HG02642 (cell line): ENCODE results near the gene CALU.

ENCODE experiments used
- ATAC-seq: cut with Tn5 transposase; IDR thresholded peaks from one replicate; pipeline ENCODE4 v1.9.1; 2021; ENCODE audit warnings: mild to moderate bottlenecking; ENCODE audit not compliant: unreplicated experiment, poor library complexity

CALU gene

DNA sequence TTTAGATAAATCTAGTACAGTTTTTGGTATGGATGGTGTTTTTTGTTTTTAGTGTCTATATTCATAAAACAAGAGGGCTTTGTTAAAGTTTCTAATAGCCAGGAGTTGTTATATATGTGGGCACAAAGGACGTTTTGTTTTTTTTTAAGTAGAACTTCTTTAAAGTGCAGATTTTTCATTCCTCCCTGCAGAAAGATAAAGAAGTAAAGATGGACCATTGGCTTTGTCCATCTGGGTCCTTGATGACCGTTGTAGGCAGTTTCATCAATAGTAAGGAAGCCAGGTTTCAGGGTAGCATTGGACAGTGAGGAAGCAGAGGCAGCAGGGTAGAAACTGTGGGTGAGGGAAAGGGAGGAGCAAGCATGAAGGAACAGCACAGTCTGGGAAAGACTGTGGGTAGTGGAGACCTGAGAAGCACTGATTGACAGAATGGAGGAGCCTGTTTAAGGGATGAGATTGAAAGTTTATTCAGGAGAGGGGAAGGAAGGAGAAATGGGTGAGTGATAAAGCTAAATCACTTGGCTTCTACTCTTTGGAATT lies 5.3 kb downstream of the CALU start:
- ATAC-seq, result no peak

DNA sequence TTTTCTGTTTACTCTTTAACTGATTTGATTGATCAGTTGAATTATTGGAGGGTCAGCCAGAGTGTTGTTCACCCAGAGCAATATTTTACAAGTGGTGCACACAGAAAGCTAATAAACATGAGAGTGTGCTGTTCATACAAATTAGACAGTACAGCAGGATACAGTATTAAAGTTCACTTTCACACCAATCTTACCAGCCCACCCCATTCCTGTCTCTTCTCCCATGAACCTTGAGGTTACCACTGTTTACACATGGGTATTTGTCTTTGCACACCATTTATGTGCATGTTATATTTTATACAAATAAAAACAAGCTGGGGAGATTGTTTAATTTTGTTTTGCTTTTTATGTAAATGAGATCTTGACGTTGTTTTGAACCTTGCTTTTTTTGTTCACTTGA lies 6.5 kb downstream of the CALU start:
- no peak for ATAC-seq

- no peak for ATAC-seq
Observed at GRCh38 chr7:128747327-128748079, 8.3 kb downstream of the CALU start.

DNA sequence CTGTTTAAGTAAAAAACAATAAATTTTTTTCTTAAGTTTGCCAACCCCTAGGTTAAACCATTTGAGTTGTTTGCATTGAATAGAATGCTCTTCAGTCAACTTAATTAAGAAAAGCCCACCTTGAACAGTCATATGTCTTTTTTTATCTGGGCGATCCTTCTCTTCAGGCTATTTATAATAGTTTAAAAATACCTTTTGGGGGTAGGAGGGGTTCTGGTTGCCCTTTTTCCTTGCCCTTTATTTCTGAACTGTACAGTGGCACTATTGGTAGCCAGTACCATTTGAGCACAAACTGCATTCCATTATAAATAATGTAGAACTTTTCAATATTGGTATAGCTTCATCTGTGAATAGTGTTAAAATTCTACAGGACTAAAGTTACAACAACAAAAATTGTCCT lies 13.1 kb downstream of the CALU start:
- ATAC-seq, result no peak

DNA sequence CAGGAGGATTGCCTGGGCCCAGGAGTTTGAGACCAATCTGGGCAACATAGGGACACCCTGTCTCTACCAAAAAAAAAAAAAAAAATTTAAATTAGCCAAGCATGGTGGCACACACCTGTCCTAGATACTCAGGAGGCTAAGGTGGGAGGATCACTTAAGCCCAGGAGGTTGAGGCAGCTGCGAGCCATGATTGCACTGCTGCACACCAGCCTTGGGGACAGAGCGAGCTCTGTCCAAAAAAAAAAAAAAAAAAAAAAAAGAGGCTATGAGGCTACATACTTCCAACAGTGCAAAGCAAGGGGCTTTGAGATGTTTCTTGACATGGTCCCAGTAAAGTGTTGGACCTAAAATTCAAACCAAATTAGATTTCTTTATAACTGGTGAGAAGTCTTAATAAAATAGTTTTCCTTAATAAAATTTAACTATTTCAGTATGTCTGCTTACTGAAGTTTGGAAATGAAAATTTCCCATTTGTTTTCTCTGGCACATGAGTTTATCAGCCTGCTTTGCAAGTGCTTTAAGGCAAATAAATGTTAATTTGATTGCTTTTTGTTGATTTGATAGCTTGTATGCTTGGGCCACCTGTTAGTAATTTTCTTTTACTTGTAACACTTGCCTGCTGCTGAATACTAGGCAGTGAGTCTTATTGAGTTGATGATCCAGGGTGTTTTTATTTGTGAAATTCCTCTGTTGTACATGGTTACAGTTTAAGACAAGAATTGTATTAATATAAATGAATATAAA lies 16.1 kb downstream of the CALU start:
- no peak for ATAC-seq

GRCh38 chr7:128755819-128756476 lies 16.8 kb downstream of the CALU start:
- no peak for ATAC-seq

GRCh38 chr7:128757203-128757602 lies 18.0 kb downstream of the CALU start:
- ATAC-seq, result no peak

- no peak for ATAC-seq
Observed at GRCh38 chr7:128758553-128758952, 19.4 kb downstream of the CALU start.

GRCh38 chr7:128759242-128759641 lies 20.1 kb downstream of the CALU start:
- no peak for ATAC-seq

DNA sequence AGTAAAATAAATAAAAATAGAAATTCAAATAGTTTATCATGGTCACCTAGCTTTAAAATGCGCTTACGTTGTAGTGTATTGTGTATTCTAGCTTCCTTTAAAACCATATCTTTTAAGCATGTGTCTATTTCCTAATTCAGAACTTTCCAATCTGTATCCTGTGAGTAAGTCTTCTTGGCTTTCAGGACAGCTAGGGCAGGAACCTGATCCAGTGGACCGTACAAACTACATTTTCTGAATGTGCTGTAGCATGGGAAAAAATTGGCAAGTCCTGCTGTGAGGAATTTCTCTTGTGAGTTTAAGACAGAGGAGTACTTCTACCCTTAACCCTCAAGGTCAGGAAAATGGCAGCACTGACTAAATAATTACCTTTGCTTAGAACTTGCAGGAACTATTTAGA lies 24.4 kb downstream of the CALU start:
- ATAC-seq, result no peak

- no peak for ATAC-seq
Observed at GRCh38 chr7:128767475-128768110, 28.4 kb downstream of the CALU start.

DNA sequence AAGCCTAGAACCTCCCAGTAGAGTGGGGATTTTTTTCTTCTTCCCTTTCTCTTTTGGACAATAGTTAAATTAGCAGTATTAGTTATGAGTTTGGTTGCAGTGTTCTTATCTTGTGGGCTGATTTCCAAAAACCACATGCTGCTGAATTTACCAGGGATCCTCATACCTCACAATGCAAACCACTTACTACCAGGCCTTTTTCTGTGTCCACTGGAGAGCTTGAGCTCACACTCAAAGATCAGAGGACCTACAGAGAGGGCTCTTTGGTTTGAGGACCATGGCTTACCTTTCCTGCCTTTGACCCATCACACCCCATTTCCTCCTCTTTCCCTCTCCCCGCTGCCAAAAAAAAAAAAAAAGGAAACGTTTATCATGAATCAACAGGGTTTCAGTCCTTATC lies 31.1 kb downstream of the CALU start:
- no peak for ATAC-seq

GRCh38 chr7:128773604-128774003 lies 34.4 kb downstream of the CALU start:
- ATAC-seq, result no peak

GRCh38 chr7:128774029-128774689 lies 35.0 kb downstream of the CALU start:
- no peak for ATAC-seq

DNA sequence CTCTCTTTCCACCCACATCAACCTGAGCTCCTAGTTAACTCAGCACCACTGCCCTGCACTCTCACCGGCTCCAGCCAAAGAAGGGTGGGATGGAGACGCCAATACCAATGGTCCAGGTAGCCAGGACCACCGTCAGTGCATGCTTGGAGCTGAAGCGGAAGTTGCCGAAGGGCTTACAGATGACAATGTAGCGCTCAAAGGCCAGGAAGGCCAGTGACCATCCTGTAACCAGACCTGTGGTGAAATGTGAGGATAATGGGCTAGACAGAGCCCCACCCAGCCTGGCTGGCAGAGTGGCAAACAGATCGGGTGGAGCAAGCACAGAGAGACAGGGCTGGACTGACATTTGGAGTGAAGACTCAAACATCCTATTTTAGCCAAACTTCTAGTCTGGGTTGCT lies 35.8 kb downstream of the CALU start:
- no peak for ATAC-seq

GRCh38 chr7:128775744-128776474 lies 36.8 kb downstream of the CALU start, which contains the start of gene OPN1SW:
OPN1SW (minus strand) TSS chr7:128775794; CDS start chr7:128775781, 13 bp downstream.
- ATAC-seq, result no peak

- ATAC-seq, result no peak
Observed at GRCh38 chr7:128777156-128778123, 38.3 kb downstream of the CALU start.

- ATAC-seq, result no peak
Observed at GRCh38 chr7:128778946-128779345, 39.8 kb downstream of the CALU start.
